Neural cell (in vitro differentiated cells): ENCODE measurements around the gene MYL12B. TPM values are rescaled to one million over a fixed set of nuclear protein-coding genes. Genes with fewer than 3 reads are reported as not detected.

ENCODE experiments used
- H2AFZ ChIP-seq: fragments of 200-600, 300-800 bp; sonication (generic), shearing (Covaris generic); 2 replicates; pipeline ENCODE4 v1.6.0; 2014; ENCODE audit warnings: low read depth, mild to moderate bottlenecking, antibody characterized with exemption, low read length, moderate library complexity
- H3F3A ChIP-seq: fragments of 200-600 bp; shearing (Covaris generic); 2 replicates; pipeline ENCODE4 v1.6.1; 2016; ENCODE audit warnings: mild to moderate bottlenecking, moderate library complexity, mixed read lengths, antibody characterized with exemption, low read length; ENCODE audit not compliant: insufficient read depth, poor library complexity, severe bottlenecking
- H3K27ac ChIP-seq: fragments of 200-600, 300-800 bp; sonication (generic), shearing (Covaris generic); 2 replicates; pipeline ENCODE4 v1.5.1; 2014; ENCODE audit warnings: mild to moderate bottlenecking, low read length, moderate library complexity
- H3K27me3 ChIP-seq: fragments of 300-800, 200-600 bp; sonication (generic), shearing (Covaris generic); 2 replicates; pipeline ENCODE4 v1.6.0; 2014; ENCODE audit warnings: mild to moderate bottlenecking, low read depth, low read length, moderate library complexity; ENCODE audit not compliant: insufficient read depth
- H3K36me3 ChIP-seq: fragments of 300-800, 200-600 bp; sonication (generic), shearing (Covaris generic); 2 replicates; pipeline ENCODE4 v1.5.1; 2014; ENCODE audit warnings: mild to moderate bottlenecking, antibody characterized with exemption, low read length, moderate library complexity; ENCODE audit not compliant: insufficient read depth
- H3K4me2 ChIP-seq: fragments of 300-800, 200-600 bp; sonication (generic), shearing (Covaris generic); 2 replicates; pipeline ENCODE4 v1.6.0; 2014; ENCODE audit warnings: mild to moderate bottlenecking, low read length
- H3K4me3 ChIP-seq: fragments of 300-800, 200-600 bp; sonication (generic), shearing (Covaris generic); 2 replicates; pipeline ENCODE4 v1.5.1; 2014; ENCODE audit warnings: mild to moderate bottlenecking, low read length, moderate library complexity
- H3K79me2 ChIP-seq: fragments of 200-600 bp; shearing (Covaris generic); replicated peaks from 2 replicates; pipeline ENCODE4 v1.6.0; 2014; ENCODE audit warnings: mild to moderate bottlenecking, low read length, moderate library complexity; ENCODE audit not compliant: insufficient read depth
- H3K9ac ChIP-seq: fragments of 300-800, 200-600 bp; sonication (generic), shearing (Covaris generic); 2 replicates; pipeline ENCODE4 v1.6.1; 2016; ENCODE audit warnings: mild to moderate bottlenecking, low read length, mixed read lengths
- H3K9me2 ChIP-seq: fragments of 200-600 bp; shearing (Covaris generic); 2 replicates; pipeline ENCODE4 v1.6.1; 2016; ENCODE audit warnings: mild to moderate bottlenecking, low read length, mixed read lengths; ENCODE audit not compliant: insufficient read depth
- H3K9me3 ChIP-seq: fragments of 200-600, 300-800 bp; sonication (generic), shearing (Covaris generic); 2 replicates; pipeline ENCODE4 v1.6.1; 2016; ENCODE audit warnings: mild to moderate bottlenecking, mixed run types, low read length, moderate library complexity, mixed read lengths
- H4K20me1 ChIP-seq: fragments of 200-600 bp; shearing (Covaris generic); 2 replicates; pipeline ENCODE4 v1.6.1; 2016; ENCODE audit warnings: mild to moderate bottlenecking, mixed run types; ENCODE audit not compliant: insufficient read depth
- CTCF ChIP-seq: fragments of 450-650 bp; IDR thresholded peaks from 2 replicates; pipeline ENCODE4 v1.5.1; 2014; ENCODE audit warnings: antibody characterized with exemption, mild to moderate bottlenecking, moderate library complexity; ENCODE audit not compliant: poor library complexity, severe bottlenecking
- EP300 ChIP-seq: fragments of 450-650 bp; conservative IDR thresholded peaks from 2 replicates; pipeline ENCODE4 v1.6.1; 2014; ENCODE audit warnings: antibody characterized with exemption, mild to moderate bottlenecking, moderate library complexity; ENCODE audit not compliant: poor library complexity, severe bottlenecking
- EZH2 ChIP-seq: fragments of 200-600, 300-800 bp; shearing (Covaris generic), sonication (generic); IDR thresholded peaks from 2 replicates; pipeline ENCODE4 v1.6.1; 2014; ENCODE audit warnings: antibody characterized with exemption, low read length, borderline replicate concordance, mild to moderate bottlenecking; ENCODE audit not compliant: insufficient read depth, poor library complexity, severe bottlenecking
- MXI1 ChIP-seq: fragments of 450-650 bp; conservative IDR thresholded peaks from 2 replicates; pipeline ENCODE4 v1.6.1; 2014; ENCODE audit warnings: antibody characterized with exemption, mild to moderate bottlenecking; ENCODE audit not compliant: poor library complexity, severe bottlenecking
- POLR2AphosphoS5 ChIP-seq: IDR thresholded peaks from 2 replicates; pipeline ENCODE4 v1.6.1; 2012
- RAD21 ChIP-seq: fragments of 450-650 bp; conservative IDR thresholded peaks from 2 replicates; pipeline ENCODE4 v1.6.1; 2014; ENCODE audit warnings: antibody characterized with exemption, mild to moderate bottlenecking, moderate library complexity
- REST ChIP-seq: IDR thresholded peaks from 2 replicates; pipeline ENCODE4 v1.6.1; 2012; ENCODE audit warnings: borderline replicate concordance
- SMC3 ChIP-seq: fragments of 450-650 bp; conservative IDR thresholded peaks from 2 replicates; pipeline ENCODE4 v1.6.1; 2014; ENCODE audit warnings: antibody characterized with exemption, mild to moderate bottlenecking, moderate library complexity; ENCODE audit not compliant: poor library complexity
- TAF1 ChIP-seq: IDR thresholded peaks from 2 replicates; pipeline ENCODE4 v1.6.1; 2012; ENCODE audit warnings: low read depth
- polyA plus RNA-seq: library from polyadenylated mRNA; depleted of rRNA; stranded (reverse); fragments of >200 nt; gene quantifications from 2 replicates; pipeline ENCODE4 v1.2.3, GENCODE V29; 2014

The MYL12B gene
- polyA plus RNA-seq, 1 donor from 2014 or later: 384 TPM

GRCh38 chr18:3305354-3305762, 43.4 kb downstream of the MYL12B start:
- Histone ChIP-seq H3K27me3 (no peaks in the 10 kb centered on the region), H3K9me2 (no peaks in the 10 kb centered on the region), H3K36me3 (no peaks in the 10 kb centered on the region), H3K79me2 (no peaks in the 10 kb centered on the region), H4K20me1 (no peaks in the 10 kb centered on the region), H3F3A (no peaks in the 10 kb centered on the region), H3K9me3 (no peaks in the 10 kb centered on the region), H3K4me2 (no peak overlapping the region), H2AFZ (no peak overlapping the region), H3K4me3 (no peak overlapping the region), H3K9ac (no peak overlapping the region), H3K27ac (no peak overlapping the region)
- TF ChIP-seq SMC3 (no peak), EZH2 (no peak), EP300 (no peak), POLR2AphosphoS5 (no peak), MXI1 (no peak), CTCF (no peak), REST (no peak), TAF1 (no peak), RAD21 (no peak)

GRCh38 chr18:3305933-3306332, 44.0 kb downstream of the MYL12B start:
- Histone ChIP-seq H4K20me1 (no peaks in the 10 kb centered on the region), H3F3A (no peaks in the 10 kb centered on the region), H3K79me2 (no peaks in the 10 kb centered on the region), H3K4me2 (no peak overlapping the region), H3K4me3 (no peak overlapping the region), H3K9me3 (no peaks in the 10 kb centered on the region), H3K27me3 (no peaks in the 10 kb centered on the region), H3K27ac (no peak overlapping the region), H2AFZ (no peak overlapping the region), H3K9ac (no peak overlapping the region), H3K36me3 (no peaks in the 10 kb centered on the region), H3K9me2 (no peaks in the 10 kb centered on the region)
- TF ChIP-seq MXI1: no peak
- no peak for TF ChIP-seq SMC3
- no peak for TF ChIP-seq POLR2AphosphoS5

- TF ChIP-seq RAD21: no peak
- no peak for TF ChIP-seq TAF1
- no peak for TF ChIP-seq REST
- TF ChIP-seq EZH2: no peak
- TF ChIP-seq EP300: no peak
- no peak for TF ChIP-seq SMC3
- no peak for TF ChIP-seq MXI1
- no peak for TF ChIP-seq POLR2AphosphoS5
- no peak for TF ChIP-seq CTCF
- Histone ChIP-seq H3K79me2 (no peaks in the 10 kb centered on the region), H3K27me3 (no peaks in the 10 kb centered on the region), H3K9ac (no peak overlapping the region), H4K20me1 (no peaks in the 10 kb centered on the region), H3K36me3 (no peaks in the 10 kb centered on the region), H3K27ac (no peak overlapping the region), H3F3A (no peaks in the 10 kb centered on the region), H3K9me3 (no peaks in the 10 kb centered on the region), H2AFZ (no peak overlapping the region), H3K4me2 (no peak overlapping the region), H3K9me2 (no peaks in the 10 kb centered on the region), H3K4me3 (no peak overlapping the region)
These were observed 44.5 kb downstream of the MYL12B start for GRCh38 chr18:3306391-3306790.
